ENCODE measurements around the gene IL23A.

The IL23A gene

DNA sequence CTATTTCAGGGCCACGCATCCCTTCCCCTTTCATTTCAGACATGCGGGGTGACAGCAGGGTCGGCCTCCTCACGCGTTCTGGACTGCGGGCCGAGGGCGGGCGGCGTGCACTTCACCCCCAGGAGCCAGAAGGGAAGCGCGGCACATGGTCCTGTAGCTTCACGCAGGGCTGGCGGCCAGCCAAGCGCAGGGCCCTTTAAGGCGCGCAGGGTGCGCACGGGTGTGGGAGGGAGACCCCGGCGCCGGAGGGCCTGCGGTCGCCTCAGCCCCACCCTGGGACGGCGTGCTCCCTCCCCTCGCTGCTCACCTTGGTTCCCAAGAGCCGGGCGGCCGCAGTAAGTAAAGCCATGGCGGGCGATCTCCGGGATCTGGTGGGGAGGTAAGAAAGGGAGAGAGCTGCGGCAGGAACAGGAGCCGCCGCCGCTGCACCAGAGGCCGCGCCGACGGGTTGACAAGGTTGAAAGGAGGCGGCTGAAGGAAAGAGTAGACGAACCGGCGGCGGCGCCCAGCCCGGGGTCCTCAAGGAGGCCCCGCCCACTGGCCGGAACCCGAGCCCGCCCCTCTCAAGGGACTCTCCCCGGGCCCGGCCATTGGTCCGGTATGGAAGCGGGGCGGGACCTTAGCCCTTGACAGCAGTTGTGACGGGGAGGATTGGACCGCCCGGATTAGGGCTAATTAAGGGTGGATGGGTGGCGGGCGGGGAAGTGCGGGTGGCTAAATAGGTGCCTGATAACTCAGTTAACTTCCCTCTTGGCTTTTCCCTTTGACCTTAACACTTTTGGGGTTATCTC is 38.6 kb upstream of the IL23A start, which contains the start of gene CS:
Gene CS (minus strand): TSS at position 478 of the 791 bp plus-strand sequence. CDS start 129 bp downstream, at position 349.
- peak; percentile 99 for DNase-seq (ENCODE audit: low read depth)
- peak within 1 kb of the TSS; percentile 71 for H3K4me3 ChIP-seq (ENCODE audit: low read depth, low read length)
- TF ChIP-seq, protein P1, sequence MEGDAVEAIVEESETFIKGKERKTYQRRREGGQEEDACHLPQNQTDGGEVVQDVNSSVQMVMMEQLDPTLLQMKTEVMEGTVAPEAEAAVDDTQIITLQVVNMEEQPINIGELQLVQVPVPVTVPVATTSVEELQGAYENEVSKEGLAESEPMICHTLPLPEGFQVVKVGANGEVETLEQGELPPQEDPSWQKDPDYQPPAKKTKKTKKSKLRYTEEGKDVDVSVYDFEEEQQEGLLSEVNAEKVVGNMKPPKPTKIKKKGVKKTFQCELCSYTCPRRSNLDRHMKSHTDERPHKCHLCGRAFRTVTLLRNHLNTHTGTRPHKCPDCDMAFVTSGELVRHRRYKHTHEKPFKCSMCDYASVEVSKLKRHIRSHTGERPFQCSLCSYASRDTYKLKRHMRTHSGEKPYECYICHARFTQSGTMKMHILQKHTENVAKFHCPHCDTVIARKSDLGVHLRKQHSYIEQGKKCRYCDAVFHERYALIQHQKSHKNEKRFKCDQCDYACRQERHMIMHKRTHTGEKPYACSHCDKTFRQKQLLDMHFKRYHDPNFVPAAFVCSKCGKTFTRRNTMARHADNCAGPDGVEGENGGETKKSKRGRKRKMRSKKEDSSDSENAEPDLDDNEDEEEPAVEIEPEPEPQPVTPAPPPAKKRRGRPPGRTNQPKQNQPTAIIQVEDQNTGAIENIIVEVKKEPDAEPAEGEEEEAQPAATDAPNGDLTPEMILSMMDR (IDR thresholded peaks at IDR 0.05; ENCODE audit: insufficient read depth, low read depth, low read length, missing control alignments), result no peak

DNA sequence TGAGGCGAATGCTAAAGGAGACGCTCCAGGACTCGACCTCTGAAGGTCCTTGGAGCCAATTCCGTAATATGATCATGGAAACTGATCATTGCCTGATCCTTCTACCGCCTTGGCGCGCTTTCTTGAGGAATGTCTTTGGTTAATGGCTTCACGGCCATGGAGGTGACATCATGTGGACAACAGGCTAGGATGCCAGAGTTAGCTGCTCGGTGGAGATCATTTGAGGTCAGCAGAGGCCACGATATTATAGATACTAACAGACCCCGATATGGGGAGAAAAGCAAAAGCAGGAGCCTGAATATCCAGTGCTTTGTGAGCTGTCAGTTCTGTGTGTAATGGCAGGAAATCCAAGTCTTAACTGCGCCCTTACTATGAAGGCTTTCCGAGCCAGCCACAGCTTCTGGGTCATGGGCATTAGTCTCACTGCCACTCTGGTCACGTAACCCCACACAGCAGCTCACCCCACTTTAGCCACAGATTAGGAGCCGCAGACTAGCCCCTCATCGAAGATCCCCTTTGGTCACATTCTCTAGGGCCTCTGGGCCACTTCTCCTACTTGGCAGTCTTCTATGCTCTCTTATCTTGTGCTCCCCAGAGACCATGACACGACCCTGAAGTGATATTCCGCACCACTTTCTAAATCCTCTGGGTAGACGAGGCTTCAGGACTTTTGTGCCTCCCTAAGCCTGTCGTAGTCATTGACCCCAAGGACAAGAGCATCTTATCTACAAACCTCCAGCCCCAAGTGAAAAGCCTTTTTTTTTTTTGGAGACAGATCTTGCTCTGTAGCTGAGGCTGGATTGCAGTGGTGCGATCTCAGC is 37.8 kb upstream of the IL23A start:
- TF ChIP-seq, protein P1 (IDR thresholded peaks at IDR 0.05; ENCODE audit: insufficient read depth, low read depth, low read length, missing control alignments), result no peak
- H3K4me3 ChIP-seq (ENCODE audit: low read depth, low read length), result peak overlapping the region; percentile 71
- no peak for DNase-seq (ENCODE audit: low read depth)

DNA sequence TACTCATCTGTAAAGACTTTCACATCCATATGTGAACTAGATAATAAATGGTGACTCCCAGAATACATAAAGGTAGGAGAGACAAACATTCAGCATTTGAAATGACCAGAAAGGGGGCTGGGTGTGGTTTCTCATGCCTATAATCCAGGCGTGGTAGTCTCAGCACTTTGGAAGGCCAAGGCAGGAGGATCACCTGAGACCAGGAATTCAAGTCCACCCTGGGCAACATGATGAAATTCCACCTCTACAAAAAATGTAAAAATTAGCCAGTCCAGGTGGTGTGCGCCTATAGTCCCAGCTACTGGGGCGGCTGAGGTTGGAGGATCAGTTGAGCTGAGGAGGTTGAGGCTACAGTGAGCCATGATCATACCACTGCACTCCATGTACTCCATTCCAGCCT is 34.4 kb upstream of the IL23A start:
- no peak for DNase-seq (ENCODE audit: low read depth)
- TF ChIP-seq, protein P1 (IDR thresholded peaks at IDR 0.05; ENCODE audit: insufficient read depth, low read depth, low read length, missing control alignments), result no peak
- no peak overlapping the region for H3K4me3 ChIP-seq (ENCODE audit: low read depth, low read length)

DNA sequence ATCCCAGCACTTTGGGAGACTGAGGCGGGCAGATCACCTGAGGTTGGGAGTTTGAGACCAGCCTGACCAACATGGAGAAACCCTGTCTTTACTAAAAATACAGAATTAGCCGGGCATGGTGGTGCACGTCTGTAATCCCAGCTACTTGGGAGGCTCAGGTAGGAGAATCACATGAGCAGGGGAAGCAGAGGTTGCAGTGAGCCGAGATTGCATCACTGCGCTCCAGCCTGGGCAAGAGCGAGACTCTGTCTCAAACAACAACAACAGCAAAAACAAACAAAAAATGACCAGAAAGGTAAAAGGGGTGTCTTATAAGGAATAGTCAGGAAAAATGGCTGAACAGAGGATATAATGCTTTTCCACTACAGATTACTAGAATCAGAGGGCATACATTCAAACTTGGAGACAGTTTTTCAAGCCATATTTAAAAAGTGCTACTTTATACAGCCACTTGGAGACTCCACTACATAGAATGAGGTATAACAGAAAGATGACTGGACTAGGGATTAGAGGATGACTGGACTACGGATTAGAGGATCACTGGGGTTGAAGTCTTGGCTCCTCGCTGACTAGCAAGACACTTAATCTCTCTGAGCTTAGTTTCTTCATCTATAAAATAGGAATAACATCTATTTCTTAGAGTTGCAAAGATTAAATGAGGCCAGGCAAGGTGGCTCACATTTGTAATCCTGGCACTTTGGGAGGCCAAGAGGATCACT is 33.7 kb upstream of the IL23A start:
- TF ChIP-seq, protein P1 (IDR thresholded peaks at IDR 0.05; ENCODE audit: insufficient read depth, low read depth, low read length, missing control alignments), result no peak
- DNase-seq (ENCODE audit: low read depth), result no peak
- no peak overlapping the region for H3K4me3 ChIP-seq (ENCODE audit: low read depth, low read length)

DNA sequence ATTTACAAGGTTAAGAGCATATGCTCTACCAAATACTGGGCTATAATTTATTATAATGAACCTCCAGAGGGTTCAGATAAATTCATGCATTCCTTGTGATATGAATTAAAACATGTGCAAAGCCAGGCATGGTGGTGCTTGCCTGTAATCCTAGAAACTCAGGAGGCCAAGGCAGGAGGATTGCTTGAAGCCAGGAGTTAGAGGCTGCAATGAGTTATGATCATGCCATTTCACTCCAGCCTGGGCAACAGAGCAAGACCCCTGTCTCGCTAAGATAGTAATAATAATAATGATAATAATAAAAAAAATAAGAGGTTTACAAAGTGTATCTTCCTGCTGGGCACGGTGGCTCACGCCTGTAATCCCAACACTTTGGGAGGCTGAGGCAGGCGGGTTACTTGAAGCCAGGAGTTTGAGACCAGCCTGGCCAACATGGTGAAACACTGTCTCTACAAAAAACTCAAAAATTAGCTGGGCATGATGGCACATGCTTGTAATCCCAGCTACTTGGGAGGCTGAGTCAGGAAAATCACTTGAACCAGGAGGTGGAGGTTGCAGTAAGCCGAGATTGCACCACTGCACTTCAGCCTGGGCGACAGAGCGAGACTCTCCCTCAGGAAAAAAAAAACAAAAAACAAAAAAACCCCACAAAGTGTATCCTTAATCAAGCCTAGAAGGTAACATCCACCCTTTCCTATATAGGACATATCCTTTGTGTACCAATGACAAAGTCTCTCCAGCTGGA is 31.3 kb upstream of the IL23A start:
- H3K4me3 ChIP-seq (ENCODE audit: low read depth, low read length), result no peak overlapping the region
- DNase-seq (ENCODE audit: low read depth), result no peak
- TF ChIP-seq, protein P1 (IDR thresholded peaks at IDR 0.05; ENCODE audit: insufficient read depth, low read depth, low read length, missing control alignments), result no peak

DNA sequence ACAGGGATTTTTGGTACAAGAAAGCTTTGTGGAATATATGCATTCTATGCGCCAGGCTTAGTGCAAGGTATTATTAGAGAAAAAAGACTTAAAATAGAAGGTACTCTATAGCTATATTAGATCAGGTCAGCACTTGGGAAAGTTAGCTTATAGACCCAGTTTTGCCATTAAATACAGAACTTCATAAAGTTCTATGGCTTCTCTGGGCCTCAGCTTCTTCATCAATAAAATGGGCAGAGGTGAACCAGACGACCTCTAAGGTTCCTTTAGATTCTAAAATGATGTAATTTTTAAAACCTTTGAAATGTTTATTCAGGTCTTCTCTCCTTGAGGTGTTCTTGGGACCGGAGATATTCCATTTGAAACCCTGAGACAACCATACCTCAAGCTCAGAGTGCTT is 30.0 kb upstream of the IL23A start:
- TF ChIP-seq, protein P1 (IDR thresholded peaks at IDR 0.05; ENCODE audit: insufficient read depth, low read depth, low read length, missing control alignments), result no peak
- H3K4me3 ChIP-seq (ENCODE audit: low read depth, low read length), result no peak overlapping the region
- DNase-seq (ENCODE audit: low read depth), result no peak

All from GM12865 (cell line).